SK-N-SH treated with all-trans-retinoic acid at 6 μM for 48 hours (cell line): ENCODE data around the gene LNX2.

Experiments
- CREB5 ChIP-seq: fragments of 250-450 bp; sonication (Bioruptor Pico); IDR thresholded peaks from 2 replicates; pipeline ENCODE4 v1.5.1; 2020; ENCODE audit warnings: low read depth, mild to moderate bottlenecking, moderate library complexity
- CSDC2 ChIP-seq: fragments of 250-450 bp; sonication (Bioruptor Pico); IDR thresholded peaks from 2 replicates; pipeline ENCODE4 v1.5.0; 2020; ENCODE audit warnings: mild to moderate bottlenecking, moderate library complexity
- ESRRG ChIP-seq: fragments of 250-450 bp; sonication (Bioruptor Pico); IDR thresholded peaks from 2 replicates; pipeline ENCODE4 v1.6.1; 2021; ENCODE audit warnings: mild to moderate bottlenecking
- OSR1 ChIP-seq: fragments of 250-450 bp; sonication (Bioruptor Pico); IDR thresholded peaks from 2 replicates; pipeline ENCODE4 v1.8.0; 2022; ENCODE audit warnings: moderate library complexity, mild to moderate bottlenecking, inconsistent platforms
- PATZ1 ChIP-seq: fragments of 250-450 bp; sonication (Bioruptor Pico); IDR thresholded peaks from 2 replicates; pipeline ENCODE4 v1.8.0; 2020; ENCODE audit warnings: mild to moderate bottlenecking, moderate library complexity, borderline replicate concordance
- PPARA ChIP-seq: fragments of 250-450 bp; sonication (Bioruptor Pico); IDR thresholded peaks from 2 replicates; pipeline ENCODE4 v1.5.0; 2020; ENCODE audit warnings: mild to moderate bottlenecking, borderline replicate concordance
- SNAI2 ChIP-seq: fragments of 250-450 bp; sonication (Bioruptor Pico); IDR thresholded peaks from 2 replicates; pipeline ENCODE4 v1.5.0; 2020; ENCODE audit warnings: mild to moderate bottlenecking, moderate library complexity
- TOX ChIP-seq: fragments of 250-450 bp; sonication (Bioruptor Pico); IDR thresholded peaks from 2 replicates; pipeline ENCODE4 v1.8.0; 2021; ENCODE audit warnings: mild to moderate bottlenecking, moderate library complexity, borderline replicate concordance
- ZC3H10 ChIP-seq: fragments of 250-450 bp; sonication (Bioruptor Pico); IDR thresholded peaks from 2 replicates; pipeline ENCODE4 v1.5.1; 2021; ENCODE audit warnings: mild to moderate bottlenecking, moderate library complexity
- ZFP3 ChIP-seq: fragments of 250-450 bp; sonication (Bioruptor Pico); IDR thresholded peaks from 2 replicates; pipeline ENCODE4 v1.5.0; 2020; ENCODE audit warnings: mild to moderate bottlenecking, moderate library complexity
- ZFP30 ChIP-seq: fragments of 450-650 bp; formaldehyde crosslinking; IDR thresholded peaks from 2 replicates; pipeline ENCODE4 v1.5.0; 2022; ENCODE audit warnings: mild to moderate bottlenecking, moderate library complexity
- ZNF565 ChIP-seq: fragments of 450-650 bp; formaldehyde crosslinking; conservative IDR thresholded peaks from 2 replicates; pipeline ENCODE4 v1.5.0; 2020; ENCODE audit warnings: low read depth, mild to moderate bottlenecking, moderate library complexity
- ZNF8 ChIP-seq: fragments of 450-650 bp; formaldehyde crosslinking; IDR thresholded peaks from 2 replicates; pipeline ENCODE4 v1.5.0; 2020; ENCODE audit warnings: mild to moderate bottlenecking, moderate library complexity
- TF ChIP-seq, protein P1 (sequence below): fragments of 250-450 bp; sonication (Bioruptor Pico); IDR thresholded peaks from 2 replicates; pipeline ENCODE4 v1.5.1; 2021; ENCODE audit warnings: mild to moderate bottlenecking, moderate library complexity

- no peak for TF ChIP-seq TOX
- TF ChIP-seq ZC3H10 (CRISPR knock-in tag): no peak
- TF ChIP-seq CREB5 (CRISPR knock-in tag): no peak
- TF ChIP-seq PATZ1 (CRISPR knock-in tag): no peak
- no peak for TF ChIP-seq ESRRG (CRISPR knock-in tag)
- TF ChIP-seq CSDC2 (CRISPR knock-in tag): no peak
- TF ChIP-seq ZFP30 (CRISPR knock-in tag): no peak
- TF ChIP-seq ZNF8 (CRISPR knock-in tag): no peak
- no peak for TF ChIP-seq PPARA
- TF ChIP-seq ZNF565 (CRISPR knock-in tag): no peak
- no peak for TF ChIP-seq OSR1 (CRISPR knock-in tag)
- TF ChIP-seq, protein P1, sequence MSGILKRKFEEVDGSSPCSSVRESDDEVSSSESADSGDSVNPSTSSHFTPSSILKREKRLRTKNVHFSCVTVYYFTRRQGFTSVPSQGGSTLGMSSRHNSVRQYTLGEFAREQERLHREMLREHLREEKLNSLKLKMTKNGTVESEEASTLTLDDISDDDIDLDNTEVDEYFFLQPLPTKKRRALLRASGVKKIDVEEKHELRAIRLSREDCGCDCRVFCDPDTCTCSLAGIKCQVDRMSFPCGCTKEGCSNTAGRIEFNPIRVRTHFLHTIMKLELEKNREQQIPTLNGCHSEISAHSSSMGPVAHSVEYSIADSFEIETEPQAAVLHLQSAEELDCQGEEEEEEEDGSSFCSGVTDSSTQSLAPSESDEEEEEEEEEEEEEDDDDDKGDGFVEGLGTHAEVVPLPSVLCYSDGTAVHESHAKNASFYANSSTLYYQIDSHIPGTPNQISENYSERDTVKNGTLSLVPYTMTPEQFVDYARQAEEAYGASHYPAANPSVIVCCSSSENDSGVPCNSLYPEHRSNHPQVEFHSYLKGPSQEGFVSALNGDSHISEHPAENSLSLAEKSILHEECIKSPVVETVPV (CRISPR knock-in tag): no peak
- no peak for TF ChIP-seq ZFP3 (CRISPR knock-in tag)
- no peak for TF ChIP-seq SNAI2
These were observed 27.5 kb downstream of the LNX2 start for GRCh38 chr13:27592865-27593264.
